LoVo (cell line): Measurements from ENCODE around the gene EHMT1.
"Not testable (repeated sequence)": the region's sequence is repeated elsewhere in the genome, so short reads cannot be mapped to it uniquely, and the experiment has no call there.

Experiments
- DNase-seq: peaks from one replicate; pipeline ENCODE4 v3.0.0-alpha.2; 2016; ENCODE audit warnings: low spot score

The EHMT1 gene

GRCh38 chr9:137720571-137721110 is 101.8 kb downstream of the EHMT1 start:
- peak; percentile 6 for DNase-seq

GRCh38 chr9:137721479-137721878 is 102.7 kb downstream of the EHMT1 start:
- DNase-seq = no peak

GRCh38 chr9:137721899-137722298 is 103.1 kb downstream of the EHMT1 start:
- DNase-seq = no peak

- no peak for DNase-seq
Observed at GRCh38 chr9:137722481-137722880, 103.7 kb downstream of the EHMT1 start.

DNA sequence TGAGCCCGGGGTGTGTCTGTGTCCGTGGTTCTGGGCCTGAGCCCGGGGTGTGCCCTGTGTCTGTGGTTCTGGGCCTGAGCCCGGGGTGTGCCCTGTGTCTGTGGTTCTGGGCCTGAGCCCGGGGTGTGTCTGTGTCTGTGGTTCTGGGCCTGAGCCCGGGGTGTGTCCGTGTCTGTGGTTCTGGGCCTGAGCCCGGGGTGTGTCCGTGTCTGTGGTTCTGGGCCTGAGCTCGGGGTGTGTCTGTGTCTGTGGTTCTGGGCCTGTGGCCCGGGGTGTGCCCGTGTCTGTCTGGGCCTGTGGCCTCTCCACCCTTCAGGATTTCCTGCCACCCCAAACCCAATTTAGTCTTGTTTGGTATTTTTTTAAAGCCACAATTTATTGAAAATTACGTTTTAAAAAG is 104.6 kb downstream of the EHMT1 start:
- not testable (repeated sequence) for DNase-seq

- no peak for DNase-seq
Observed at GRCh38 chr9:137723783-137724445, 105.1 kb downstream of the EHMT1 start.

- DNase-seq = no peak
Observed at GRCh38 chr9:137724818-137725240, 106.0 kb downstream of the EHMT1 start.

DNA sequence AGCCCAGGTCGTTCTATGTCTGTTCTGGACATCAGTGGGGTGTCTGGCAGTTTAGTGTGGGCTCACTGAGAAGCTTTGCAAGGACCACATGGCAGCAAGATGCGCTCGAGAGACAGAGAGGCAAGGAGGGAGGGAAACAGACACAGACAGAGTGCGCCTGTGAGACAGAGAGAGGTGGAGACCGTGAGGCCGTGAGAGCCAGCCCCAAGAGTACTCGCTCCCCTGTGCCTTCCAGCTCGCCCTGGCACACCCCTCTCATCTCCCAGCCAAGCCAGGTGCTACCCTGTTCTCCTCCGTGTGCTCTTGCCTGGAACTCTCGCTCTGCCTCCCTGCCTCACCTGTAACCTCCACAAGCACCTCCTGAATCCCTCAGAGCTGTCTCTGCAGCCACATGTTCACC is 106.8 kb downstream of the EHMT1 start:
- DNase-seq = no peak

DNA sequence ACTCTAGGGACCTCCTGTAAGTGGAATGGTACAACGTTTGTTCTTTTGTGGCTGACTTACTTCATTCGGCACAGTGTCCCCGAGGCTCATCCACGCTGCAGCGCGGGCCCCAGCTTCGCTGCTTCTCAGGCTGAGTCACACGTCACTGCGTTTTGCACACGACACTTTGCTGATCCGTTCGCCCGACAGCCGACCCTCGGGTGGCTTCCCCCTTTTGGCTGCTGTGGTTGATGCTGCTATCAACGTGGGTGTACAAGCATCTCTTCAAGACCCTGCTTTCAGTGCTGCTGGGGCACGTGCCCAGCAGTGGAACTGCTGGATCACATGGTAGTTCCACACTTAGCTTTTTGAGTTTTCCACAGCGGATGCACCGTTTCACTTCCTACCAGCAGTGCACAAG is 107.5 kb downstream of the EHMT1 start:
- DNase-seq = not testable (repeated sequence)

DNA sequence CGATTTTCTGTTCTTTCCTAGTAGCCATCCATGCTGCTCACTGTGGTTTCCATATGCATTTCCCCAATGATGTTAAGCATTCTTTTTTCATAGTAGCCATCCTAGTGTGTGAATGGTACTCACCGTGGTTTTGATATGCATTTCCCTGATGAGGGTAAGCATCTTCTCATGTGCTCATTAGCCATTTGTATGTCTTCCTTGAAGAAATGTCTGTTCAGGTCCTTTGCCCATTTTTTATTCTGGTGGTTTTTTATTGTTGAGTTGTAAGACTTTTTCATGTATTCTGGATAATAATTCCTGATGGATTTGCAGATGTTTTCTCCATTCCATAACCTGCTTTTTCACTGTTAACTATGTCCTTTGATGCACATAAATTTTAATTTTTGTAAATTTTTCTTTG is 108.0 kb downstream of the EHMT1 start:
- no peak for DNase-seq

DNA sequence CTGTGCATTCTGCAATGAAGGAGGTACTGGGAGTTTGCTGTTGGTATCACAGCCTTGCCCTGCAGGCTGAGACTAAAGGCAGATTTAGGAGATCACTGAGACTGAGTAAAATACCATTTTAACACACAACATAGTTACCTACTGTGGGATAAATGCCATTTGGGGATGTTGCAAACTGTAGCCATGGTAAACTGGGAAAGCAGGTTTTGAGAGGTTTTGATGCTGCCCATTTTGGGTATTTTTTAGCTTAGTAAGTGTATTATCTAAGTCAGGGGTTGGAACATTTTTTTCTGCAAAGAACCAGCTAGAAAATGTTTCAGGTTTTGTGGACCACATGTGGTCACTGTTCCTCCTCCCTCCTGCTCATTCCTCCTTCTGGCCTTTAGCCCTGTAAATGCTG is 108.9 kb downstream of the EHMT1 start:
- DNase-seq = no peak

GRCh38 chr9:137728444-137729311 is 109.9 kb downstream of the EHMT1 start:
- no peak for DNase-seq

GRCh38 chr9:137731216-137731946 is 112.6 kb downstream of the EHMT1 start:
- no peak for DNase-seq

GRCh38 chr9:137731947-137732813 is 113.4 kb downstream of the EHMT1 start:
- DNase-seq = no peak

- DNase-seq = no peak
Observed at GRCh38 chr9:137733429-137733828, 114.6 kb downstream of the EHMT1 start.

DNA sequence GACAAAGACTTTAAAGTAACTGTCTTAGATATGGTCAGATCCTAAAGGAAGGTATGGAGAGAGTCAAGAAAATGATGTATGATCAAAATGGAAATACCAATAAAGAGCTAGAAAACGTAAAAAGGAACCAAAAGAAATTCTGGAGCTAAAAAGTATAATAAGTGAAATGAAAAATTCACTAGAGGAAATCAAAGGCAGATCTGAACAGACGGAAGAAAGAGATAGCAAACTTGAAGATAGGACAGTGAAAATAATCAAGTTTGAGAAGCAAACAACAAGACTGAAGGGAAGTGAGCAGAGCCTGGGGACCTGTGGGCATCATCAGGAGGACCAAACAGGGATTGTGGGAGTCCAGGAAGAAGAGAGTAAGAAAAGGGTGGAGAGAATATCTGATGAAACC is 115.4 kb downstream of the EHMT1 start:
- DNase-seq = no peak

DNA sequence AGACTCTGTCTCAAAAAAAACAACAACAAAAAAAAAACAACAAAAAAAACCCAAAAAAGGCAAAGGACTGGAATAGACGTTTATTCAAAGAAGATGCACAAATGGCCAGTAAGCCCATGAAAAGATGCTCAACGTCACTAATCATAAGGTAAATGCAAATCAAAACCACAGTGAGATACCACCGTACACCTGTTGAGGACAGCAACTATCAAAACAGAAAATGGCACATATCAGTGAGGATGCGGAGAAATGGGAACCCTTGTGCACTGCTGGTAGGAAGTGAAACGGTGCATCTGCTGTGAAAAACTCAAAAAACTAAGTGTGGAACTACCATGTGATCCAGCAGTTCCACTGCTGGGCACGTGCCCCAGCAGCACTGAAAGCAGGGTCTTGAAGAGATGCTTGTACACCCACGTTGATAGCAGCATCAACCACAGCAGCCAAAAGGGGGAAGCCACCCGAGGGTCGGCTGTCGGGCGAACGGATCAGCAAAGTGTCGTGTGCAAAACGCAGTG is 119.4 kb downstream of the EHMT1 start:
- not testable (repeated sequence) for DNase-seq

DNA sequence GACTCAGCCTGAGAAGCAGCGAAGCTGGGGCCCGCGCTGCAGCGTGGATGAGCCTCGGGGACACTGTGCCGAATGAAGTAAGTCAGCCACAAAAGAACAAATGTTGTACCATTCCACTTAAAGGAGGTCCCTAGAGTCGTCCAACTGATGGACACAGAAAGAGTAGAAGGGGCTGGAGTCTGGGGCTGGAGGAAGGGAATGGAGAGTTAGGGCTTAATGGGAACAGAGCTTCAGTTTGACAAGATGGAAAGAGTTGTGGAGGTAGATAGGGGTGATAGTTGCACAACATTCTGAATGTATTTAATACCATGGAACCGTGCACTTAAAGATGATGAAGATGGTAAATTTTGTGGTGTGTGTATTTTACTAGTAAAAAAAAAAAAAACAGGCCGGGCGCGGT is 119.9 kb downstream of the EHMT1 start:
- DNase-seq = no peak

- no peak for DNase-seq
Observed at GRCh38 chr9:137739371-137740309, 120.8 kb downstream of the EHMT1 start.

GRCh38 chr9:137740312-137740711 is 121.5 kb downstream of the EHMT1 start:
- DNase-seq = no peak
